IPS-18c (cell line): ENCODE results near the gene NME3.
A peak's percentile ranks its signal among the peaks of the same experiment; 100 is the strongest.

Experiments
- H3K4me3 ChIP-seq: 2 replicates; pipeline ENCODE4 v1.7.0; 2013; ENCODE audit warnings: low read depth, mild to moderate bottlenecking, low read length, moderate library complexity; ENCODE audit not compliant: insufficient read depth
- H3K9me3 ChIP-seq: one replicate; pipeline ENCODE4 v1.6.1; 2013; ENCODE audit warnings: mild to moderate bottlenecking, low read length, moderate library complexity; ENCODE audit not compliant: control insufficient read depth, insufficient read depth

Gene NME3

GRCh38 chr16:1766231-1766630, 5.1 kb downstream of the NME3 start:
- Histone ChIP-seq H3K4me3 (no peak overlapping the region), H3K9me3 (peaks cover 2% of the 10 kb centered on the region)

DNA sequence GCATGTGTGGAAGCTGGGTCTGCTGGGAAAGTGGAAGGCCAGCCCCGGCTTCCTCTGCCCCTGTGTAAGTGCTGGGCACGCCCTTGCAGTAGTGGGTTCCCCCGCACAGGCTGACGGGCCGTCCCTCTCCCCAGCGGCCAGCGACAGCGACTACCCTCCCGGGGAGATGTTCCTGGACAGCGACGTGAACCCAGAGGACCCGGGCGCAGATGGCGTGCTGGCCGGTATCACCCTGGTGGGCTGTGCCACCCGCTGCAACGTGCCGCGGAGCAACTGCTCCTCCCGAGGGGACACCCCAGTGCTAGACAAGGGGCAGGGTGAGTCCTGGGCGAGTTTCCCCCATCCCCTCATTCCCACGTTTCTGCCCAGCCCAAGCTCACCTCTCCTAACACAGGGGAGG, 5.5 kb downstream of the NME3 start:
- H3K4me3 ChIP-seq = no peak overlapping the region
- peaks cover 2% of the 10 kb centered on the region for H3K9me3 ChIP-seq

- H3K9me3 ChIP-seq = peaks cover 2% of the 10 kb centered on the region
- no peak overlapping the region for H3K4me3 ChIP-seq
Measured at GRCh38 chr16:1764971-1765370, 6.4 kb downstream of the NME3 start.

- Histone ChIP-seq H3K4me3 (0 out of 2 replicates have a peak overlapping the region, but pooled peaks have one; percentile 28), H3K9me3 (peaks cover 2% of the 10 kb centered on the region)
Measured at GRCh38 chr16:1763521-1764511, 7.5 kb downstream of the NME3 start.

DNA sequence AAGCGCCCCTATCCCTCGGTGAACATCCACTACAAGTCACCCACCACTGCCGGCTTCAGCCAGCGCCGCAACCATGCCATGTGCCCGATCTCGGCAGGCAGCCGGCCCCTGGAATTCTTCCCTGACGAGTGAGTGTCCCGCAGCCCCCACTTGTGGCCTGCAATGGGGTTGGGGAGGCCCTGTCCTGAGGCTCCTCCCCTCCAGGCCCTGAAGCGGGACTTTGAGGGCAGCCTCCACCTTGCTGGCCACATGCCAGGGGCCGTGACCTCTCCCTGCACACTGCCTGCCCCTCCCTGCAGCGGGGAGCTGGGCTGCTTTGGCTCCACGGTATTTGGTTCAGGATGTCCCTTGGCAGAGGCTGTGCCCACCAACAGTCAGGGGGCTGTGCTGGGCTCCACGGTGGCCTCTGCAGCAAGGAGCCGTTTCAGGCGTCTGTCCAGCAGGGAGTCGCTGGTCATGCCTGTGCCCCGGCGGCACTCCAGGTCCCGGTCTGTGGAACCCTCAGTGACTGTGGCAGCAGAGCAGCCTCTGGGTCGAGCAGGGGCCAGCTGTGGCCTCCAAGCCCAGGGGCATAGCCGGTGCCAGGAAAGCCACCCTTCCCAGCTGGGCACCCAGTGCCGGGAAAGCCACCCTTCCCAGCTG, 8.3 kb downstream of the NME3 start:
- Histone ChIP-seq H3K4me3 (no peak overlapping the region), H3K9me3 (peaks cover 2% of the 10 kb centered on the region)

DNA sequence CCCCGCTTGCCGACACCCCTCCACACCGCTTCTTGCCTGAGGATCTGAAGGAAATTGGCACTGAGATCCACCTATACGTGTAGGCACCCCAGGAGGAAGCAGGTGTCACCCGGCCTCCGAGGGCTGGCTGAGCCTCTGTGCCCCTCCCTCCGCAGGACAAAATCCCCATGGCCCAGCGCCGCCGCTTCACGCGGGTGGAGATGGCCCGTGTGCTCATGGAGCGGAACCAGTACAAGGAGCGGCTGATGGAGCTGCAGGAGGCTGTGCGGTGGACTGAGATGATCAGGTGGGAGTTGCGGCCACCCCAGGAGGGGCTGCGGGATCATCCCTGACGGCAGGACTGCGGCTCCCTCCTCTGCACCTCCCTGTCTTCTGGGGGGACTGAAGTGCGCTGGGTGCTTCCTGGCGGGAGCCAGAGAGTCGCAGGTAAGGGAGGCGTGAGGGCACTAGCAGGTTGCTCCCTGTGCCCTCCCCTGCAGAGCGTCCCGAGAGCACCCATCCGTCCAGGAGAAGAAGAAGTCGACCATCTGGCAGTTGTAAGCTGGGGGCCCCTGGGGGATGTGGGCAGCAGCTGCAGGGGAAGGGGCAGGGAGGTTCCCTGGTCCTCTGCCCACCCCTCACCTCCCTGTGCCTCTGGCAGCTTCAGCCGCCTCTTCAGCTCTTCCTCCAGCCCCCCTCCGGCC, 9.0 kb downstream of the NME3 start:
- H3K9me3 ChIP-seq = peaks cover 2% of the 10 kb centered on the region
- no peak overlapping the region for H3K4me3 ChIP-seq

DNA sequence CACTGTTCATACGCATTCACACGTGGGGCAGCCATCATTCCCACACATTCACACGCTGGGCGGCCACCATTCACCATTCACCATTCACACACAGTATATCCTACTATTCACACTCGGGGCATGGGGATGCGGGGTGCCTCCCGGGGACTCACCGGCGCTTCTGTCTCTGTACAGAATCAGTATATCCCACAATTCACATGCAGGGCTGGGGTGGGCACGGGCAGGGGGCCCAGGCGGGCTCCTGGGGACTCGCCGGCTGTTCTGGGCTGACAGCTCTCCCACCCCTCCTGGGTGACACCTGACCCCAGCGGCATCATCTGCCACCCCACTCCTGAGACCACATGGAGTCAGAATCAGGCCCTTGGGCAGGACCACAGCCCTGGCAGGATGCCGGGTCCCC, 9.6 kb downstream of the NME3 start:
- Histone ChIP-seq H3K9me3 (peaks cover 2% of the 10 kb centered on the region), H3K4me3 (no peak overlapping the region)

GRCh38 chr16:1760911-1761310, 10.4 kb downstream of the NME3 start:
- H3K9me3 ChIP-seq = peaks cover 2% of the 10 kb centered on the region
- H3K4me3 ChIP-seq = no peak overlapping the region

- no peak overlapping the region for H3K4me3 ChIP-seq
- peaks cover 2% of the 10 kb centered on the region for H3K9me3 ChIP-seq
Measured at GRCh38 chr16:1759511-1759910, 11.8 kb downstream of the NME3 start.

- Histone ChIP-seq H3K9me3 (no peaks in the 10 kb centered on the region), H3K4me3 (no peak overlapping the region)
Measured at GRCh38 chr16:1758923-1759322, 12.4 kb downstream of the NME3 start.

DNA sequence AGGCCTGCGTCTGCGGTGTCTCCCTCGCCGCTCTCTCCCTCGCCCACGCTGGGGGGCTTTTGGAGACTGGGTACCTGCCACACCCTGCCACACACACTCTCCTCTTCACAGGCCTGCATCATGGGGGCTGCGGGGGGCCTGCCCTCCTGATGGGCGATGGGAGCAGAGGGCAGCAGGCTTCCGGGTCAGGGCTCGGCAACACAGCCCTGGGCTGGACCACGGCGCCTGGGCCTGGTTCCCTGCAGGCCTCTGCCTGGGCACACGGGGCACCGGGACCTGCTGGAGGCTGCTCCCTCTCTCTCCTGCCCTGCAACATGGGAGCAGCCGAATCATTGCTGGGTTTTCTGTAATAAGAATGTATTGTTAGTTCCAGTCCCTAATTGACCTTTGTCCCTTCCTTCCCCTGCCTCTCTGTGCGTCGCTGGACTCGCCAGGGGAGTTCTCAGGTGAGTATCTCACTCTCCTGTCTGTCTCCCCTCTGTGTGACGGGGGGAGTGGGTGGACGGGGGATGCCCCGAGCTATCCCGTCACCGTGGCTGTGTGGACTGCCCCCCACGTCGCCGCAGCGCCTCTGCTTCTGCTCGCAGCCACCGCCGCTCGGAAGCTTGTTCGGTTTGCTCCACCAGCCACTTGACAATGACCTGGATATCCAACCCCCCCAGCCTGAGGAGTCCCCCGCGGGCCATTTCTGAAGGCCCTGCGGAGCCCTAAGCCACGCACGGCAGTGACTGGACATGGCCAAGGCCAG, 13.5 kb downstream of the NME3 start:
- H3K4me3 ChIP-seq = no peak overlapping the region
- no peaks in the 10 kb centered on the region for H3K9me3 ChIP-seq

DNA sequence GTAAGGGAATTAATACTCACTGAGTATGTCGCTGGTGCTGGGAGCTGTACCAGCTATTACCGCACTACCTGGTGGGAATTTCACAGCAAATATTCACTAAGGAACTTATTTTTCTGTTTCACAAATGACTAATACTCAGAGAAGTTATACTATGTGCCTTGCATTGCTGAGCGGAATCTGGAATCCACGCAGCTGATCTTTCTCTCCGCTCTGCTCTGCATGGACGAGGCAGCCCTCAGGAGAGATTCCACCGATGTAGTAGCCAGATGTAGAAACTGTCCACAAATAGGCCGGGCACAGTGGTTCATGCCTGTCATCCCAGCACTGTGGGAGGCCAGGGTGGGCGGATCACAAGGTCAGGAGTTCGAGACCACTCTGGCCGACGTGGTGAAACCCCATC, 17.1 kb downstream of the NME3 start:
- H3K4me3 ChIP-seq = no peak overlapping the region
- H3K9me3 ChIP-seq = peaks cover 2% of the 10 kb centered on the region

DNA sequence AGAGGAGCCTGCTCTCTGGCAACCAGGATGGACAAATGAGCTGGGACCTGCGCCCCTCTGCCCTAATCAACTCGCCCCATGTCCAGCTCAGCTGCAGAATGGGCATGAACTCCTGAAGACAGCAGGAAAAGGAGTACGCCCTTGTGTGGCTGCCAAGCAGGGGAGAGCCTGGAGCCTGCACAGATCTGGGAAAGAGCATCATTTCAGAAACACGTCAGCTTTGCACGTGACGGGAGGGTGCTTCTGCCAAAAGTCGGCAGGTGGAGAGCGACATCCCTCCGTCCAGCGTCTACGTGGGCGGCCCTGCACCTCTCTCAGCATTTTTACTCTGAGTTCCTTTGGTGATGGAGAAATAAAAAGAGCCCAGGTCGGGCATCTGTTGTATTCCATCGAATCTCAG, 18.5 kb downstream of the NME3 start:
- Histone ChIP-seq H3K4me3 (no peak overlapping the region), H3K9me3 (peaks cover 2% of the 10 kb centered on the region)

GRCh38 chr16:1751946-1752345, 19.4 kb downstream of the NME3 start:
- Histone ChIP-seq H3K9me3 (peaks cover 2% of the 10 kb centered on the region), H3K4me3 (no peak overlapping the region)

DNA sequence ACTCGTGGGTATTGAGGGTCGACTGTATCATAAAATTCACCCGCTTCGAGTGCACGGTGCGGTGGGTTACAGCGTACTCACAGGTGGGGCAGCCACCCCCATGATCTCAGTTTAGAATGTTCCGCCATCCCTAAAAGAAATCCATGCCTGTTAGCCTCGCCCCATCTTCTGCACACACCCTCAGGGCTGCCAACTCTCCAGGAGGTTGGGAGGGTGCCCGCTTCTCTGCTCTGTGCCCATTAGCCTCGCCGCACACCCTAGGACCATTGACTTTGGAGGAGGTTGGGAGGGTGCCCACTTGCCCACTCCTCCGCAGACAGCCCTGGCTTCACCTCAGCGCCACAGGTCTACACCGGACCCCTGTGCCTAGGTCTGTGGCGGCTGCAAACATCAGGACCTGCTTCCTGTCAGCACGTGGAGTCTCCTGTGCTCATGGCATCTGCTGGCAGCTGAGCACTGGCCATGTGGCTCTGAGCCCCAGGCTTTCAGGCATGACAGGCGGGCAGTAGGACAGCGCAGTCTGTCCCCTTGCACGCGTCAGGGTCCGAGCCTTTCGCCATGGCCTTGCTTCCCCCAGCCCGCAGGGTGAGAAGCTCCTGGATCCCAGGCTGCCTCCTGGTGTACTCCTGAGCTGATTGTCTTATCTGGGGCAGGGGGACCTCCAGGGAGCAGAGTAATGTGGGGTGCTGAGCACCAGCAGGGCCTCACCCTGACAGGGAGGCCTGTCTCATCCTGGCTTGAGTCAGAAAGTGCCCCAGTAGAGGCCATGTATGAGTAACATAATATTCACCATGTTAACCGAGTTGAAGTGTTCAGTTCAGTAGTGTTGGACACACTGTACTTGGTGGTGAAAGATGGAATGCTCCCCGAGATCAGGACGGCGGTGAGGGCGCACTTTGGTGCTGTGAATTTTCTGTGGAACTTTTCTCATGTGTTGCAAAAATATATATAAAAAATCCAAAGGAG, 21.9 kb downstream of the NME3 start:
- peaks cover 2% of the 10 kb centered on the region for H3K9me3 ChIP-seq
- H3K4me3 ChIP-seq = no peak overlapping the region

DNA sequence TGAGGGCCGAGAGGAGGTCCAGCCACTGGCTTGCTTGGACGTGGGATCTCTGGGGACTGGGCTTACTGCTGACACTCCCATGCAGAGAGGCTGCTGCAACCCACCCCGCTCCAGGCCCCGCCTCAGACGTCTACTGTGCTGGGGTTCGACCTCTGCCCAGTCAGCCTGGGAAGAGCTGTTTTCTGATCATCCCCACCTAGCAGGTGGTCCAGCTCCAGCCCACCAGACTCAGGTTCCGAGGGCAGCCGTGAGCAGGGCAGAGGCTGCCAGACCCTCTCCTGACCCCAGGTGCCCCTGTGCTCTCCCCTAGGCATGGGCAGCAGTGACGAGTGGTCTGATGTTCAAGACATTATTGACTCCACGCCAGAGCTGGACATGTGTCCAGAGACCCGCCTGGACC, 23.4 kb downstream of the NME3 start:
- Histone ChIP-seq H3K9me3 (peaks cover 2% of the 10 kb centered on the region), H3K4me3 (no peak overlapping the region)
